ENCODE data around the gene ATXN1. TPM values are rescaled to one million over a fixed set of nuclear protein-coding genes. Genes with fewer than 3 reads are reported as not detected.

The ATXN1 gene
- polyA plus RNA-seq, 2 of the 4 experiments (the other 2 are of a cell fraction), result 2.9 to 8.3 TPM

DNA sequence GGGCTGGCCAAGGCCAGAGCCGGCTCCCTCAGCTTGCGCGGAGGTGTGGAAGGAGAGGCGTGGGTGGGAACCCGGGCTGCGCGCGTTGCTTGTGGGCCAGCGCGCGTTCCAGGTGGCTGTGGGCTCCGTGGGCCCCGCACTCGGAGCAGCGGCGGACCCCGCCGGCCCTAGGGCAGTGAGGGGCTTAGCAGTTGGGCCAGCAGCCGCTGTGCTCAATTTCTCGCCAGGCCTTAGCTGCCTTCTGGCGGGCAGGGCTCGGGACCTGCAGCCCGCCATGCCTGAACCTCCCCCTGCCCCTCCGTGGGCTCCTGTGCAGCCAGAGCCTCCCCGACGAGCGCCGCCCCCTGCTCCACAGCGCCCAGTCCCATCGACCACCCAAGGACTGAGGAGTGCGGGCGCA is 414.4 kb downstream of the ATXN1 start:
- Histone ChIP-seq H3K4me3 (no peak overlapping the region), H3K9me3 (no peaks in the 10 kb centered on the region), H3K4me1 (peaks cover 23% of the 10 kb centered on the region), H3K4me2 (no peak overlapping the region), H3K27ac (peak overlapping the region in 1 of 2 experiments; percentile 24; a peak in 1 of 6 replicates)
- FAIRE-seq (no peak), ATAC-seq (no peak), DNase-seq (ENCODE audit: low read depth in 1 of 2, low spot score in 1 of 2) (no peak)
- POLR2A ChIA-PET, result no interaction called here
- 100% methylated on average over 5 of the region's 32 CpGs for WGBS (ENCODE audit: missing lambda C conversion rate)
- TF ChIP-seq, protein P1, sequence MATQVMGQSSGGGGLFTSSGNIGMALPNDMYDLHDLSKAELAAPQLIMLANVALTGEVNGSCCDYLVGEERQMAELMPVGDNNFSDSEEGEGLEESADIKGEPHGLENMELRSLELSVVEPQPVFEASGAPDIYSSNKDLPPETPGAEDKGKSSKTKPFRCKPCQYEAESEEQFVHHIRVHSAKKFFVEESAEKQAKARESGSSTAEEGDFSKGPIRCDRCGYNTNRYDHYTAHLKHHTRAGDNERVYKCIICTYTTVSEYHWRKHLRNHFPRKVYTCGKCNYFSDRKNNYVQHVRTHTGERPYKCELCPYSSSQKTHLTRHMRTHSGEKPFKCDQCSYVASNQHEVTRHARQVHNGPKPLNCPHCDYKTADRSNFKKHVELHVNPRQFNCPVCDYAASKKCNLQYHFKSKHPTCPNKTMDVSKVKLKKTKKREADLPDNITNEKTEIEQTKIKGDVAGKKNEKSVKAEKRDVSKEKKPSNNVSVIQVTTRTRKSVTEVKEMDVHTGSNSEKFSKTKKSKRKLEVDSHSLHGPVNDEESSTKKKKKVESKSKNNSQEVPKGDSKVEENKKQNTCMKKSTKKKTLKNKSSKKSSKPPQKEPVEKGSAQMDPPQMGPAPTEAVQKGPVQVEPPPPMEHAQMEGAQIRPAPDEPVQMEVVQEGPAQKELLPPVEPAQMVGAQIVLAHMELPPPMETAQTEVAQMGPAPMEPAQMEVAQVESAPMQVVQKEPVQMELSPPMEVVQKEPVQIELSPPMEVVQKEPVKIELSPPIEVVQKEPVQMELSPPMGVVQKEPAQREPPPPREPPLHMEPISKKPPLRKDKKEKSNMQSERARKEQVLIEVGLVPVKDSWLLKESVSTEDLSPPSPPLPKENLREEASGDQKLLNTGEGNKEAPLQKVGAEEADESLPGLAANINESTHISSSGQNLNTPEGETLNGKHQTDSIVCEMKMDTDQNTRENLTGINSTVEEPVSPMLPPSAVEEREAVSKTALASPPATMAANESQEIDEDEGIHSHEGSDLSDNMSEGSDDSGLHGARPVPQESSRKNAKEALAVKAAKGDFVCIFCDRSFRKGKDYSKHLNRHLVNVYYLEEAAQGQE (IDR thresholded peaks at IDR 0.05), result no peak
- no peak for TF ChIP-seq MAFK (IDR thresholded peaks at IDR 0.05; ENCODE audit: partially characterized antibody)
- no peak for TF ChIP-seq POLR2AphosphoS2 (conservative IDR thresholded peaks at IDR 0.05; ENCODE audit: low read length)
- TF ChIP-seq EHF (CRISPR knock-in tag; IDR thresholded peaks at IDR 0.05), result no peak
- TF ChIP-seq ZFP36 (IDR thresholded peaks at IDR 0.05; ENCODE audit: borderline replicate concordance, partially characterized antibody), result no peak
- TF ChIP-seq, protein P2, sequence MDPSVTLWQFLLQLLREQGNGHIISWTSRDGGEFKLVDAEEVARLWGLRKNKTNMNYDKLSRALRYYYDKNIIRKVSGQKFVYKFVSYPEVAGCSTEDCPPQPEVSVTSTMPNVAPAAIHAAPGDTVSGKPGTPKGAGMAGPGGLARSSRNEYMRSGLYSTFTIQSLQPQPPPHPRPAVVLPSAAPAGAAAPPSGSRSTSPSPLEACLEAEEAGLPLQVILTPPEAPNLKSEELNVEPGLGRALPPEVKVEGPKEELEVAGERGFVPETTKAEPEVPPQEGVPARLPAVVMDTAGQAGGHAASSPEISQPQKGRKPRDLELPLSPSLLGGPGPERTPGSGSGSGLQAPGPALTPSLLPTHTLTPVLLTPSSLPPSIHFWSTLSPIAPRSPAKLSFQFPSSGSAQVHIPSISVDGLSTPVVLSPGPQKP (IDR thresholded peaks at IDR 0.05; ENCODE audit: low read depth, low read length), result no peak
- no peak for TF ChIP-seq CHD4 (IDR thresholded peaks at IDR 0.05; ENCODE audit: borderline replicate concordance)
- TF ChIP-seq SMC3 (IDR thresholded peaks at IDR 0.05), result no peak
- TF ChIP-seq HEYL (CRISPR knock-in tag; IDR thresholded peaks at IDR 0.05), result no peak
- TF ChIP-seq RNF2 (IDR thresholded peaks at IDR 0.05; ENCODE audit: borderline replicate concordance, low read depth), result no peak
- TF ChIP-seq TFCP2L1 (CRISPR knock-in tag; IDR thresholded peaks at IDR 0.05), result no peak
- TF ChIP-seq, protein P3, sequence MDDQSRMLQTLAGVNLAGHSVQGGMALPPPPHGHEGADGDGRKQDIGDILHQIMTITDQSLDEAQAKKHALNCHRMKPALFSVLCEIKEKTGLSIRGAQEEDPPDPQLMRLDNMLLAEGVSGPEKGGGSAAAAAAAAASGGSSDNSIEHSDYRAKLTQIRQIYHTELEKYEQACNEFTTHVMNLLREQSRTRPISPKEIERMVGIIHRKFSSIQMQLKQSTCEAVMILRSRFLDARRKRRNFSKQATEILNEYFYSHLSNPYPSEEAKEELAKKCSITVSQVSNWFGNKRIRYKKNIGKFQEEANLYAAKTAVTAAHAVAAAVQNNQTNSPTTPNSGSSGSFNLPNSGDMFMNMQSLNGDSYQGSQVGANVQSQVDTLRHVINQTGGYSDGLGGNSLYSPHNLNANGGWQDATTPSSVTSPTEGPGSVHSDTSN (IDR thresholded peaks at IDR 0.05), result no peak
- CTCF ChIA-PET, result interaction anchor here (0.9 to 1.6 kb wide), 2 partner anchors 9 to 15 kb away, joined by 3 to 7 read pairs; no protein-coding TSS in a partner anchor

DNA sequence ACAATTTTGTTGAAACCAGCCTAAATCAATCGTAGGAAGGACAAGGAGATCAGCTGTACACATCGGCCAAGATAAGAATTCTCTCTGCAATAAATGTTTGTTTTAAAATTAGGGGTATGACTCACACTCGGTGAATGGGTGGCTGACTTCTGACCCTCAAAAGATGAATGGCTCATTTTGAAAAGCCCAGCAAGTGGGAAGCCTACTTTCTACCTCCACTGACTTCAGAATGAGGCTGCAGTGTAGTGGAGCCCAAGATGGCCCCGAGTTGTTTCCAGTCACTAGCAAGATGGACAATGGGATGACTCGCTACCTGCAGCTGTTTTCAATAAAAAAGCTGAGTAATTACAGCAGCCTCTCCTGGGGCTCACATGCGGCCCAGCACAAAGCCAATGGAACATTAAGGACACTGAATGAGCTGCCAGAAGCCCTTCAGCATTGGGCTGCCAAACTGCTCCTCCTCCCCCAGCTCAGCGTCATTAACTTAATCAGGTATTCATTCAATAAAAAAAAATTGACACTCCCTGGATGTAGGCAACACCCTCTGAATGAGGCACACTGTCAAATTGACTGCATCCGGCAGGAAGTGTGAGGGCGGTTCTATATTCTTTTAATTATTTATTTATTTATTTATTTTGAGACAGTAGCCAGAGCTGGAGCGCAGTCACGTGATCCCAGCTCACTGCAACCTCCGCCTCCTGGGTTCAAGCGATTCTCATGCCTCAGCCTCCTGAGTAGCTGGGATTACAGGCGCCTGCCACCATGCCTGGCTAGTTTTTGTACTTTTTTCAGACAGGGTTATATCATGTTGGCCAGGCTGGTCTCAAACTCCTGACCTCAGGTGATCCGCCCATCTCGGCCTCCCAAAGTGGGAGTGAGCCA is 415.6 kb downstream of the ATXN1 start:
- TF ChIP-seq HDAC2 (IDR thresholded peaks at IDR 0.05), result no peak
- TF ChIP-seq FOSL2 (IDR thresholded peaks at IDR 0.05), result no peak
- TF ChIP-seq FOSL2 (CRISPR knock-in tag; IDR thresholded peaks at IDR 0.05), result peak; percentile 54
- Histone ChIP-seq H3K4me1 (peaks cover 23% of the 10 kb centered on the region), H3K4me3 (no peak overlapping the region), H3K9me3 (no peaks in the 10 kb centered on the region), H3K4me2 (peak overlapping the region; percentile 50), H3K27ac (peak overlapping the region; percentile 47 to 64; a peak in 4 of 6 replicates)
- no peak for FAIRE-seq
- ChIA-PET CTCF (interaction anchor here (1.0 to 1.6 kb wide), 2 partner anchors 11 to 14 kb away, joined by 3 to 7 read pairs; no protein-coding TSS in a partner anchor), POLR2A (no interaction called here)
- ATAC-seq, result peak; percentile 74 to 82
- peak; percentile 19 to 55 for DNase-seq (ENCODE audit: low read depth in 1 of 2, low spot score in 1 of 2)
- whole genome bisulfite sequencing (ENCODE audit: missing lambda C conversion rate), result 65% methylated on average over 16 of the region's 16 CpGs

DNA sequence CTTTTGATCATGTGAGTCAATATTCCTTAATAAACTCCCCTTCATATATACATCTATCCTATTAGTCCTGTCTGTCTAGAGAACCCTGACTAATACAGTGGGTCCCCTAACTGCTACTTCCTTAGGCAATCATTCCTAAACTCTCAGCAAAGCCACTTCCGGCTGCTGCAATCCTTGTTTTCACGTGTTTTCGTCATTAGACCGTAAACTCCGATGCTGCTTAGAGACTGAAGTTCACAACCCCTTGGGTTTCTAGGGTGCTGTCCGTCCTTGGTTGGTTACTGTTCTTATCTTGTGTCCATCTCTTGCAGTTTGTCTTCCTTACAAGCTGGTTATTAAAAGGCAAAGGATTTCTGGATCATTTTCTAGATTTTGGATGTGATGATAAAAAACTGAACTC is 416.5 kb downstream of the ATXN1 start:
- DNase-seq (ENCODE audit: low read depth in 1 of 2, low spot score in 1 of 2), result no peak
- ATAC-seq, result no peak
- Histone ChIP-seq H3K4me2 (peak overlapping the region; percentile 50; the same call in 2 of the 3 replicates), H3K27ac (peak overlapping the region in 1 of 2 experiments; percentile 64; a peak in 3 of 6 replicates), H3K4me1 (peaks cover 23% of the 10 kb centered on the region), H3K9me3 (no peaks in the 10 kb centered on the region), H3K4me3 (no peak overlapping the region)
- ChIA-PET POLR2A (no interaction called here), CTCF (interaction anchor here (0.7 kb wide), 1 partner anchor 368 kb away, joined by 3 read pairs; no protein-coding TSS in a partner anchor)
- 94% methylated on average over 6 of the region's 6 CpGs for WGBS (ENCODE audit: missing lambda C conversion rate)
- no peak for FAIRE-seq
- TF ChIP-seq FOSB (CRISPR knock-in tag; IDR thresholded peaks at IDR 0.05), result no peak
- no peak for TF ChIP-seq MAZ (IDR thresholded peaks at IDR 0.05; ENCODE audit: borderline replicate concordance, low read depth, low read length)
- TF ChIP-seq ZC3H11A (IDR thresholded peaks at IDR 0.05), result no peak
- TF ChIP-seq, protein P4, sequence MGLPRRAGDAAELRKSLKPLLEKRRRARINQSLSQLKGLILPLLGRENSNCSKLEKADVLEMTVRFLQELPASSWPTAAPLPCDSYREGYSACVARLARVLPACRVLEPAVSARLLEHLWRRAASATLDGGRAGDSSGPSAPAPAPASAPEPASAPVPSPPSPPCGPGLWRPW (IDR thresholded peaks at IDR 0.05), result no peak
- no peak for TF ChIP-seq FOXS1 (CRISPR knock-in tag; IDR thresholded peaks at IDR 0.05)
- no peak for TF ChIP-seq TP53 (CRISPR knock-in tag; IDR thresholded peaks at IDR 0.05)
- no peak for TF ChIP-seq NR3C1 (IDR thresholded peaks at IDR 0.05)
- no peak for TF ChIP-seq KDM1A (IDR thresholded peaks at IDR 0.05; ENCODE audit: low read depth)
- TF ChIP-seq CEBPB (IDR thresholded peaks at IDR 0.05), result no peak
- TF ChIP-seq RNF2 (IDR thresholded peaks at IDR 0.05; ENCODE audit: borderline replicate concordance, low read depth), result no peak
- TF ChIP-seq PHF8 (IDR thresholded peaks at IDR 0.05; ENCODE audit: borderline replicate concordance, low read depth), result no peak
- TF ChIP-seq RAD21 (conservative IDR thresholded peaks at IDR 0.05 in 1 of 2, IDR thresholded peaks at IDR 0.05 in 1 of 2), result no peak
- TF ChIP-seq EHMT2 (IDR thresholded peaks at IDR 0.05; ENCODE audit: low read depth), result no peak
- TF ChIP-seq MAFK (IDR thresholded peaks at IDR 0.05; ENCODE audit: partially characterized antibody), result no peak
